A673 (cell line): ENCODE data around the gene HOXD3. TPM values are rescaled to one million over a fixed set of nuclear protein-coding genes. Genes with fewer than 3 reads are reported as not detected.
A peak's percentile ranks its signal among the peaks of the same experiment; 100 is the strongest.

ENCODE experiments used
- BruUV-seq: library from RNA; stranded (reverse); fragments of 400-500 nt; replicated peaks from 2 replicates; lab custom pipeline; 2021; lab: Mats Ljungman, UMichigan
- CTCF ChIA-PET: fragments of 300-600 bp; sonication (Branson Sonifier 250); formaldehyde crosslinking; loops from one replicate; lab custom pipeline; 2022; ENCODE audit warnings: antibody characterized with exemption; lab: Charles Lee
- POLR2A ChIA-PET: fragments of 300-600 bp; sonication (Branson Sonifier 250); formaldehyde crosslinking; loops from one replicate; lab custom pipeline; 2022; ENCODE audit warnings: antibody characterized with exemption; ENCODE audit not compliant: low non-redundant PET; lab: Charles Lee
- DNase-seq: peaks from one replicate; pipeline ENCODE4 v3.0.0-alpha.2; 2015; ENCODE audit warnings: low spot score
- H3K27ac ChIP-seq: fragments of 200-600 bp; sonication (generic); 2 replicates; pipeline ENCODE4 v1.5.1; 2016; ENCODE audit warnings: mixed run types, low read depth, mild to moderate bottlenecking, mixed read lengths, antibody characterized with exemption, low read length; ENCODE audit not compliant: poor library complexity, severe bottlenecking
- H3K27me3 ChIP-seq: fragments of 200-600 bp; sonication (generic); replicated peaks from 2 replicates; pipeline ENCODE4 v1.6.1; 2017; ENCODE audit warnings: mixed run types, low read depth, mild to moderate bottlenecking, mixed read lengths, antibody characterized with exemption, low read length; ENCODE audit not compliant: insufficient read depth, poor library complexity
- H3K36me3 ChIP-seq: fragments of 200-600 bp; sonication (generic); 2 replicates; pipeline ENCODE4 v1.6.1; 2016; ENCODE audit warnings: mixed run types, mild to moderate bottlenecking, mixed read lengths, antibody characterized with exemption, low read length; ENCODE audit not compliant: insufficient read depth, poor library complexity, severe bottlenecking
- H3K4me1 ChIP-seq: fragments of 200-600 bp; sonication (generic); 2 replicates; pipeline ENCODE4 v1.6.1; 2017; ENCODE audit warnings: mixed run types, mild to moderate bottlenecking, mixed read lengths, antibody characterized with exemption, low read length; ENCODE audit not compliant: insufficient read depth, poor library complexity, severe bottlenecking
- H3K4me3 ChIP-seq: fragments of 200-600 bp; sonication (generic); 2 replicates; pipeline ENCODE4 v1.5.1; 2016; ENCODE audit warnings: low read depth, mixed run types, mild to moderate bottlenecking, mixed read lengths, low read length; ENCODE audit not compliant: poor library complexity, severe bottlenecking
- H3K9me3 ChIP-seq: fragments of 200-600 bp; sonication (generic); 2 replicates; pipeline ENCODE4 v1.6.1; 2016; ENCODE audit warnings: mixed run types, low read depth, mild to moderate bottlenecking, mixed read lengths, antibody characterized with exemption, low read length; ENCODE audit not compliant: poor library complexity, severe bottlenecking
- CTCF ChIP-seq: fragments of 300-800, 200-600 bp; sonication (generic); conservative IDR thresholded peaks from 2 replicates; pipeline ENCODE4 v1.5.1; 2017; ENCODE audit warnings: low read depth, mild to moderate bottlenecking, antibody characterized with exemption, low read length, moderate library complexity, mixed read lengths
- EZH2 ChIP-seq: fragments of 200-600 bp; sonication (generic); IDR thresholded peaks from 2 replicates; pipeline ENCODE4 v1.6.1; 2017; ENCODE audit warnings: borderline replicate concordance, low read depth, mild to moderate bottlenecking, mixed read lengths, antibody characterized with exemption, low read length; ENCODE audit not compliant: poor library complexity, severe bottlenecking
- intact Hi-C: fragments of 100-400 bp; cut with micrococcal nuclease; formaldehyde crosslinking; loops from one replicate; pipeline ENCODE4 v1.10.0; 2022; ENCODE audit not compliant: unreplicated experiment
- total RNA-seq: library from RNA; stranded (reverse); gene quantifications from 2 replicates; pipeline ENCODE4 v1.2.3, GENCODE V29; 2021

HOXD3 gene
- total RNA-seq, 1 experiment from 2014 or later, result 41.3 TPM

GRCh38 chr2:176138526-176138922 is 18.6 kb upstream of the HOXD3 start:
- H3K36me3 ChIP-seq, result peaks cover 5% of the 10 kb centered on the region
- POLR2A ChIA-PET, result no interaction called here
- H3K9me3 ChIP-seq, result no peaks in the 10 kb centered on the region
- TSS peak; percentile 27 for BruUV-seq
- H3K4me1 ChIP-seq, result peaks cover 39% of the 10 kb centered on the region
- CTCF ChIA-PET, result interaction anchor here (1.0 to 4.2 kb wide), 5 partner anchors 8 to 416 kb away, joined by 3 to 35 read pairs (median 5); no protein-coding TSS in a partner anchor
- H3K4me3 ChIP-seq, result peak overlapping the region; percentile 85
- intact Hi-C loops, result loop anchor here (5.0 kb wide), 1 partner anchor 679 kb away; no protein-coding TSS in a partner anchor
- no peak for TF ChIP-seq EZH2
- TF ChIP-seq CTCF, result no peak
- no peaks in the 10 kb centered on the region for H3K27me3 ChIP-seq
- DNase-seq, result peak; percentile 75
- H3K27ac ChIP-seq, result peak overlapping the region; percentile 98

GRCh38 chr2:176138923-176139660 is 18.0 kb upstream of the HOXD3 start:
- no peaks in the 10 kb centered on the region for H3K9me3 ChIP-seq
- H3K36me3 ChIP-seq, result peaks cover 9% of the 10 kb centered on the region
- ChIA-PET POLR2A (interaction anchor here (0.5 to 0.6 kb wide), 2 partner anchors 8 to 540 kb away, joined by 3 to 7 read pairs; no protein-coding TSS in a partner anchor), CTCF (interaction anchor here (0.6 to 4.2 kb wide), 9 partner anchors 9 to 691 kb away, joined by 3 to 35 read pairs (median 5); no protein-coding TSS in a partner anchor)
- peaks cover 38% of the 10 kb centered on the region for H3K4me1 ChIP-seq
- peak overlapping the region; percentile 85 for H3K4me3 ChIP-seq
- no peaks in the 10 kb centered on the region for H3K27me3 ChIP-seq
- intact Hi-C loops, result loop anchor here (5.0 kb wide), 1 partner anchor 678 kb away; no protein-coding TSS in a partner anchor
- no peak for TF ChIP-seq CTCF
- no peak for TF ChIP-seq EZH2
- peak; percentile 77 for DNase-seq
- BruUV-seq, result no TSS peak
- peak overlapping the region; percentile 98 for H3K27ac ChIP-seq

- DNase-seq, result peak; percentile 55
- POLR2A ChIA-PET, result interaction anchor here (0.5 to 0.7 kb wide), 5 partner anchors 8 to 539 kb away, joined by 3 to 8 read pairs (median 7); no protein-coding TSS in a partner anchor
- no peaks in the 10 kb centered on the region for H3K9me3 ChIP-seq
These were observed 17.2 kb upstream of the HOXD3 start for GRCh38 chr2:176139661-176140512.

More at GRCh38 chr2:176139661-176140512, 17.2 kb upstream of the HOXD3 start:
- intact Hi-C loops, result loop anchor here (2.0 to 5.0 kb wide), 3 partner anchors 315 to 677 kb away; no protein-coding TSS in a partner anchor
- no peaks in the 10 kb centered on the region for H3K27me3 ChIP-seq
- BruUV-seq, result no TSS peak
- TF ChIP-seq EZH2 (no peak), CTCF (no peak)
- peaks cover 14% of the 10 kb centered on the region for H3K36me3 ChIP-seq
- H3K4me1 ChIP-seq, result peaks cover 34% of the 10 kb centered on the region
- peak overlapping the region; percentile 85 for H3K4me3 ChIP-seq
- peak overlapping the region; percentile 98 for H3K27ac ChIP-seq
- CTCF ChIA-PET, result interaction anchor here (0.6 to 4.2 kb wide), 13 partner anchors 10 to 1009 kb away, joined by 3 to 35 read pairs (median 5); no protein-coding TSS in a partner anchor
